Liver (tissue), 9 donors: Measurements from ENCODE around the gene SMU1. TPM values are rescaled to one million over a fixed set of nuclear protein-coding genes. Genes with fewer than 3 reads are reported as not detected.

Source experiments
- DNase-seq: peaks from one replicate; pipeline ENCODE4 v3.0.0-alpha.2; 2017; ENCODE audit warnings: low spot score
- H3K27ac ChIP-seq, 2 donors: one replicate each; pipeline ENCODE4 v1.7.0; 2013; ENCODE audit warnings: inconsistent platforms in 2 of 2, low read length in 2 of 2, control low read depth in 1 of 2, low read depth in 1 of 2, mild to moderate bottlenecking in 1 of 2
- H3K27me3 ChIP-seq, 4 donors: one replicate each; pipeline versions ENCODE4 v1.6.1 to v1.7.0; 2013; ENCODE audit warnings: low read length in 3 of 4, inconsistent platforms in 1 of 4, mild to moderate bottlenecking in 1 of 4, moderate library complexity in 1 of 4; ENCODE audit not compliant: control insufficient read depth in 4 of 4, insufficient read depth in 4 of 4
- H3K36me3 ChIP-seq, 4 donors: one replicate each; pipeline versions ENCODE4 v1.6.1 to v1.7.0; 2013; ENCODE audit warnings: low read length in 3 of 4, mild to moderate bottlenecking in 3 of 4, low read depth in 1 of 4, moderate library complexity in 1 of 4; ENCODE audit not compliant: control insufficient read depth in 4 of 4, insufficient read depth in 3 of 4
- H3K4me1 ChIP-seq, 4 donors: one replicate each; pipeline versions ENCODE4 v1.6.1 to v1.7.0; 2013; ENCODE audit warnings: low read length in 3 of 4, mild to moderate bottlenecking in 3 of 4, moderate library complexity in 1 of 4; ENCODE audit not compliant: control insufficient read depth in 4 of 4, insufficient read depth in 4 of 4
- H3K4me3 ChIP-seq, 3 donors: one replicate each; pipeline versions ENCODE4 v1.6.1 to v1.7.0; 2013; ENCODE audit warnings: low read length in 3 of 3, control low read depth in 1 of 3, low read depth in 1 of 3, mild to moderate bottlenecking in 1 of 3
- H3K9ac ChIP-seq, 2 donors: one replicate each; pipeline ENCODE4 v1.7.0; 2013; ENCODE audit warnings: low read length in 2 of 2, mild to moderate bottlenecking in 2 of 2, moderate library complexity in 2 of 2, control low read depth in 1 of 2, low read depth in 1 of 2
- H3K9me3 ChIP-seq, 4 donors: one replicate each; pipeline versions ENCODE4 v1.6.1 to v1.7.0; 2013; ENCODE audit warnings: low read length in 3 of 4; ENCODE audit not compliant: control insufficient read depth in 4 of 4
- CTCF ChIP-seq: fragments of 150-350 bp; IDR thresholded peaks from 2 replicates; pipeline ENCODE4 v1.5.1; 2017; ENCODE audit warnings: improper control_type of control experiment, low read depth, low read length; ENCODE audit not compliant: missing input control
- EGR1 ChIP-seq, 2 donors: IDR thresholded peaks; 2 replicates each; pipeline ENCODE4 v1.6.1; 2016 to 2018; ENCODE audit warnings: antibody characterized with exemption in 2 of 2, low read depth in 2 of 2
- FOXA1 ChIP-seq: IDR thresholded peaks from 2 replicates; pipeline ENCODE4 v1.6.1; 2016; ENCODE audit warnings: antibody characterized with exemption
- FOXA2 ChIP-seq: IDR thresholded peaks from 2 replicates; pipeline ENCODE4 v1.6.1; 2016; ENCODE audit warnings: antibody characterized with exemption
- GABPA ChIP-seq, 2 donors: IDR thresholded peaks in 1 of 2; conservative IDR thresholded peaks in 1 of 2; 2 replicates each; pipeline ENCODE4 v1.6.1; 2016; ENCODE audit warnings: antibody characterized with exemption in 2 of 2, mild to moderate bottlenecking in 1 of 2, moderate library complexity in 1 of 2
- HNF4A ChIP-seq, 2 donors: conservative IDR thresholded peaks; 2 replicates each; pipeline ENCODE4 v1.6.1; 2016; ENCODE audit warnings: antibody characterized with exemption in 2 of 2, mild to moderate bottlenecking in 2 of 2
- JUND ChIP-seq, 2 donors: IDR thresholded peaks; 2 replicates each; pipeline ENCODE4 v1.6.1; 2016; ENCODE audit warnings: antibody characterized with exemption in 2 of 2
- MAX ChIP-seq: IDR thresholded peaks from 2 replicates; pipeline ENCODE4 v1.6.1; 2016; ENCODE audit warnings: antibody characterized with exemption
- NR2F2 ChIP-seq: IDR thresholded peaks from 2 replicates; pipeline ENCODE4 v1.6.1; 2016; ENCODE audit warnings: antibody characterized with exemption
- RAD21 ChIP-seq, 2 donors: IDR thresholded peaks; 2 replicates each; pipeline ENCODE4 v1.6.1; 2016; ENCODE audit warnings: antibody characterized with exemption in 2 of 2, mild to moderate bottlenecking in 2 of 2
- REST ChIP-seq: IDR thresholded peaks from 2 replicates; pipeline ENCODE4 v1.6.1; 2016; ENCODE audit warnings: antibody characterized with exemption, mild to moderate bottlenecking
- RXRA ChIP-seq, 2 donors: IDR thresholded peaks; 2 replicates each; pipeline ENCODE4 v1.6.1; 2017 to 2018; ENCODE audit warnings: antibody characterized with exemption in 2 of 2, mild to moderate bottlenecking in 1 of 2
- SP1 ChIP-seq: IDR thresholded peaks from 2 replicates; pipeline ENCODE4 v1.6.1; 2018; ENCODE audit warnings: antibody characterized with exemption, mild to moderate bottlenecking
- TAF1 ChIP-seq: conservative IDR thresholded peaks from 2 replicates; pipeline ENCODE4 v1.6.1; 2016; ENCODE audit warnings: antibody characterized with exemption, mild to moderate bottlenecking
- YY1 ChIP-seq: IDR thresholded peaks from 2 replicates; pipeline ENCODE4 v1.6.1; 2016; ENCODE audit warnings: antibody characterized with exemption, mild to moderate bottlenecking
- ZBTB33 ChIP-seq: IDR thresholded peaks from 2 replicates; pipeline ENCODE4 v1.6.1; 2016; ENCODE audit warnings: antibody characterized with exemption
- WGBS: extraction: QIAGEN DNeasy Blood & Tissue Kit; methylation state at CpG from one replicate; pipeline ENCODE4 v1.1.7; 2013; 5-methylcytosine and 5-hydroxymethylcytosine counted together
- polyA plus RNA-seq, 2 donors: library from polyadenylated mRNA; stranded (reverse) in 1 of 2; unstranded in 1 of 2; fragments of 200-250 nt in 1 of 2; fragments of >200 nt in 1 of 2; fragmentation: Nextera tagmentation in 1 of 2; extraction: Ambion mirVana in 1 of 2; gene quantifications; one replicate each; pipeline versions ENCODE4 v1.2.1 to v1.2.3, GENCODE V29; 2013 to 2015
- total RNA-seq, 2 donors: library from RNA; depleted of rRNA; stranded (reverse); fragments of >200 nt; gene quantifications; one replicate each; pipeline ENCODE4 v1.2.3, GENCODE V29; 2014
- donor health status: healthy.
- donor health status: healthy.
- donor health status: healthy.
- donor health status: healthy.
- donor health status: healthy.

Gene SMU1
- total and polyA plus RNA-seq, 4 donors, result 5.3 to 14.2 (median 9.5) TPM

GRCh38 chr9:33103501-33104281 lies 27.2 kb upstream of the SMU1 start:
- Histone ChIP-seq H3K4me3 (no peak overlapping the region), H3K36me3 (no peaks in the 10 kb centered on the region), H3K9me3 (no peaks in the 10 kb centered on the region), H3K9ac (no peak overlapping the region), H3K27ac (no peak overlapping the region), H3K4me1 (peaks cover 3 to 15% (median 6%) of the 10 kb centered on the region in 4 donors), H3K27me3 (no peaks in the 10 kb centered on the region)
- 94% methylated on average over 8 of the region's 8 CpGs for WGBS
- DNase-seq, result peak; percentile 17
- TF ChIP-seq CTCF (no peak), SP1 (no peak), ZBTB33 (no peak), JUND (IDR thresholded peaks at IDR 0.05) (no peak), FOXA1 (no peak), RXRA (IDR thresholded peaks at IDR 0.05) (no peak), FOXA2 (no peak), RAD21 (IDR thresholded peaks at IDR 0.05) (no peak), MAX (no peak), HNF4A (conservative IDR thresholded peaks at IDR 0.05) (no peak), TAF1 (no peak), GABPA (IDR thresholded peaks at IDR 0.05 in 1 of 2, conservative IDR thresholded peaks at IDR 0.05 in 1 of 2) (no peak), YY1 (no peak), NR2F2 (no peak)

- TF ChIP-seq MAX (no peak), RAD21 (IDR thresholded peaks at IDR 0.05) (no peak), EGR1 (IDR thresholded peaks at IDR 0.05; ENCODE audit: low read depth in 2 of 2) (no peak), ZBTB33 (no peak), REST (no peak), FOXA2 (no peak), YY1 (no peak)
- Histone ChIP-seq H3K27ac (no peak overlapping the region), H3K4me1 (peaks cover 0 to 10% (median 4%) of the 10 kb centered on the region in 4 donors), H3K9ac (no peak overlapping the region), H3K9me3 (no peaks in the 10 kb centered on the region), H3K36me3 (no peaks in the 10 kb centered on the region), H3K27me3 (no peaks in the 10 kb centered on the region), H3K4me3 (no peak overlapping the region)
- WGBS, result 97% methylated on average over 13 of the region's 13 CpGs
- DNase-seq, result no peak
Measured at GRCh38 chr9:33102551-33103210, 26.2 kb upstream of the SMU1 start.
